IPS-20b (cell line): Measurements from ENCODE around the gene TMEM192.

ENCODE experiments used
- H3K27ac ChIP-seq: one replicate; pipeline ENCODE4 v1.5.1; 2013; ENCODE audit warnings: low read length
- H3K27me3 ChIP-seq: 2 replicates; pipeline ENCODE4 v1.6.1; 2013; ENCODE audit warnings: mild to moderate bottlenecking, low read length, inconsistent platforms; ENCODE audit not compliant: insufficient read depth
- H3K36me3 ChIP-seq: 2 replicates; pipeline ENCODE4 v1.6.1; 2013; ENCODE audit warnings: low read depth, mild to moderate bottlenecking, inconsistent platforms, low read length, moderate library complexity; ENCODE audit not compliant: insufficient read depth
- H3K4me1 ChIP-seq: 2 replicates; pipeline ENCODE4 v1.6.1; 2013; ENCODE audit warnings: mild to moderate bottlenecking, control low read depth, inconsistent platforms, low read length, moderate library complexity; ENCODE audit not compliant: insufficient read depth
- H3K4me3 ChIP-seq: 2 replicates; pipeline ENCODE4 v1.5.1; 2013; ENCODE audit warnings: mild to moderate bottlenecking, low read length, inconsistent platforms
- H3K9ac ChIP-seq: 2 replicates; pipeline ENCODE4 v1.6.1; 2013; ENCODE audit warnings: low read depth, mild to moderate bottlenecking, inconsistent platforms, low read length, moderate library complexity
- H3K9me3 ChIP-seq: 2 replicates; pipeline ENCODE4 v1.6.1; 2013; ENCODE audit warnings: mild to moderate bottlenecking, low read depth, low read length, inconsistent platforms; ENCODE audit not compliant: insufficient read depth

Gene TMEM192

GRCh38 chr4:165112368-165113121, at the start of gene TMEM192:
Gene TMEM192, minus strand, starts transcription at chr4:165112860. Its CDS starts 87 bp downstream, at chr4:165112773.
- Histone ChIP-seq H3K27me3 (no peaks in the 10 kb centered on the region), H3K9ac (peak within 1 kb of the TSS; percentile 74), H3K36me3 (no peaks in the 10 kb centered on the region), H3K4me3 (peak within 1 kb of the TSS; percentile 91), H3K27ac (no peak within 1 kb of the TSS), H3K4me1 (0 out of 2 replicates have a peak, but pooled peaks cover 3% of the 10 kb centered on the region), H3K9me3 (no peaks in the 10 kb centered on the region)

GRCh38 chr4:165158762-165159161, 46.1 kb upstream of the TMEM192 start:
- Histone ChIP-seq H3K36me3 (no peaks in the 10 kb centered on the region), H3K27me3 (no peaks in the 10 kb centered on the region), H3K9me3 (peaks cover 6% of the 10 kb centered on the region; the same call in 1 of the 2 replicates), H3K9ac (no peak overlapping the region), H3K27ac (no peak overlapping the region), H3K4me1 (no peaks in the 10 kb centered on the region), H3K4me3 (no peak overlapping the region)

GRCh38 chr4:165156906-165157305, 44.2 kb upstream of the TMEM192 start:
- H3K4me3 ChIP-seq: no peak overlapping the region
- no peaks in the 10 kb centered on the region for H3K27me3 ChIP-seq
- H3K27ac ChIP-seq: no peak overlapping the region
- H3K4me1 ChIP-seq: no peaks in the 10 kb centered on the region
- H3K36me3 ChIP-seq: no peaks in the 10 kb centered on the region
- peaks cover 6% of the 10 kb centered on the region; the same call in 1 of the 2 replicates for H3K9me3 ChIP-seq
- no peak overlapping the region for H3K9ac ChIP-seq

- peaks cover 6% of the 10 kb centered on the region; the same call in 1 of the 2 replicates for H3K9me3 ChIP-seq
- no peaks in the 10 kb centered on the region for H3K4me1 ChIP-seq
- no peaks in the 10 kb centered on the region for H3K36me3 ChIP-seq
- no peak overlapping the region for H3K27ac ChIP-seq
- H3K4me3 ChIP-seq: no peak overlapping the region
- no peaks in the 10 kb centered on the region for H3K27me3 ChIP-seq
- no peak overlapping the region for H3K9ac ChIP-seq
Measured at GRCh38 chr4:165154482-165154881, 41.8 kb upstream of the TMEM192 start.

- Histone ChIP-seq H3K27me3 (no peaks in the 10 kb centered on the region), H3K9me3 (peaks cover 3% of the 10 kb centered on the region; the same call in 1 of the 2 replicates), H3K4me3 (no peak overlapping the region), H3K27ac (no peak overlapping the region), H3K4me1 (no peaks in the 10 kb centered on the region), H3K9ac (no peak overlapping the region), H3K36me3 (no peaks in the 10 kb centered on the region)
Measured at GRCh38 chr4:165152527-165152926, 39.9 kb upstream of the TMEM192 start.

- Histone ChIP-seq H3K9me3 (no peaks in the 10 kb centered on the region), H3K27ac (no peak overlapping the region), H3K27me3 (no peaks in the 10 kb centered on the region), H3K36me3 (no peaks in the 10 kb centered on the region), H3K4me1 (no peaks in the 10 kb centered on the region), H3K4me3 (no peak overlapping the region), H3K9ac (no peak overlapping the region)
Measured at GRCh38 chr4:165151734-165152133, 39.1 kb upstream of the TMEM192 start.

GRCh38 chr4:165150545-165150944, 37.9 kb upstream of the TMEM192 start:
- Histone ChIP-seq H3K9me3 (no peaks in the 10 kb centered on the region), H3K27ac (no peak overlapping the region)

GRCh38 chr4:165138843-165139242, 26.2 kb upstream of the TMEM192 start:
- no peaks in the 10 kb centered on the region for H3K9me3 ChIP-seq
- H3K9ac ChIP-seq: no peak overlapping the region
- no peaks in the 10 kb centered on the region for H3K36me3 ChIP-seq
- H3K4me3 ChIP-seq: no peak overlapping the region
- H3K4me1 ChIP-seq: no peaks in the 10 kb centered on the region
- no peaks in the 10 kb centered on the region for H3K27me3 ChIP-seq
- no peak overlapping the region for H3K27ac ChIP-seq

More at GRCh38 chr4:165150545-165150944, 37.9 kb upstream of the TMEM192 start:
- no peaks in the 10 kb centered on the region for H3K27me3 ChIP-seq
- no peaks in the 10 kb centered on the region for H3K4me1 ChIP-seq
- no peak overlapping the region for H3K9ac ChIP-seq
- H3K36me3 ChIP-seq: no peaks in the 10 kb centered on the region
- H3K4me3 ChIP-seq: no peak overlapping the region

- H3K4me3 ChIP-seq: no peak overlapping the region
- no peaks in the 10 kb centered on the region for H3K27me3 ChIP-seq
- no peaks in the 10 kb centered on the region for H3K4me1 ChIP-seq
- no peak overlapping the region for H3K27ac ChIP-seq
- no peak overlapping the region for H3K9ac ChIP-seq
- H3K36me3 ChIP-seq: no peaks in the 10 kb centered on the region
- H3K9me3 ChIP-seq: no peaks in the 10 kb centered on the region
Measured at GRCh38 chr4:165137205-165137604, 24.5 kb upstream of the TMEM192 start.

GRCh38 chr4:165136529-165136928, 23.9 kb upstream of the TMEM192 start:
- no peak overlapping the region for H3K9ac ChIP-seq
- H3K9me3 ChIP-seq: no peaks in the 10 kb centered on the region
- no peaks in the 10 kb centered on the region for H3K36me3 ChIP-seq
- no peaks in the 10 kb centered on the region for H3K4me1 ChIP-seq
- H3K27ac ChIP-seq: no peak overlapping the region
- no peak overlapping the region for H3K4me3 ChIP-seq
- H3K27me3 ChIP-seq: no peaks in the 10 kb centered on the region

- no peaks in the 10 kb centered on the region for H3K36me3 ChIP-seq
- no peaks in the 10 kb centered on the region for H3K4me1 ChIP-seq
- no peak overlapping the region for H3K27ac ChIP-seq
- H3K9ac ChIP-seq: no peak overlapping the region
- no peaks in the 10 kb centered on the region for H3K27me3 ChIP-seq
- no peak overlapping the region for H3K4me3 ChIP-seq
- H3K9me3 ChIP-seq: no peaks in the 10 kb centered on the region
Measured at GRCh38 chr4:165133150-165133549, 20.5 kb upstream of the TMEM192 start.

- Histone ChIP-seq H3K9me3 (no peaks in the 10 kb centered on the region), H3K9ac (no peak overlapping the region), H3K27ac (no peak overlapping the region), H3K36me3 (no peaks in the 10 kb centered on the region), H3K4me1 (no peaks in the 10 kb centered on the region), H3K4me3 (no peak overlapping the region), H3K27me3 (no peaks in the 10 kb centered on the region)
Measured at GRCh38 chr4:165131247-165131832, 18.7 kb upstream of the TMEM192 start.
